Fibroblast of skin of abdomen (primary cell): ENCODE results near the gene SORCS2.

Source experiments
- DNase-seq: peaks from one replicate; pipeline ENCODE4 v3.0.0-alpha.2; 2013

SORCS2 gene

DNA sequence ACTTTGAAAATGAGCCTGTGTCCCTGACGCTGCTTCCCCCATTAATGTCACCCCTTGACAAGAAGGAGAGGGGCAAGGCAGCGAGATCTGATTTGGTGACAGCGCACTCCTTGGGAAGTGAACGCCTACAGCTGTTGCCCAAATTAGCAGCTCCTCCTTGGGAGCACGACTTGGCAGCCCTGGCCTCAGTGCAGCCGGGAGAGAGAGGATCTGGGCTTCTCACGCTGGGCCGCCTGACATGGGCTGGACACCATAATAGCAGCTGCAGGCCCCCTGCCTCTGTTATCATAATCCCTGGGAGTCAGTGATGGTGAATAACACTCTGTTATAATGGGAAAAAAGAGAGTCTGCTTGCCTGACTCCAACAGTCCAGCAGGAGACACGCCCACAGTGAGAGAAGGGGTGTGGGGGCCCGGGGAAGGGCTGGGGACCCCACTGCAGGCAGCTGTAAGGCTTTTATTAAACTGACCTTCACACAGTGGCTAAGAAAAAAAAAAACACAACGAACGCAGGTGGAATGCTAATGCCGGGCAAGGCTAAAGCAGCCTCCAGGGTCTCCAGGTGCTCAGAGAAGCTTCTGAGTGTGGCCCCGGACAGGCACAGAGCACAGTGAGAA lies 169.1 kb downstream of the SORCS2 start:
- DNase-seq: no peak

DNA sequence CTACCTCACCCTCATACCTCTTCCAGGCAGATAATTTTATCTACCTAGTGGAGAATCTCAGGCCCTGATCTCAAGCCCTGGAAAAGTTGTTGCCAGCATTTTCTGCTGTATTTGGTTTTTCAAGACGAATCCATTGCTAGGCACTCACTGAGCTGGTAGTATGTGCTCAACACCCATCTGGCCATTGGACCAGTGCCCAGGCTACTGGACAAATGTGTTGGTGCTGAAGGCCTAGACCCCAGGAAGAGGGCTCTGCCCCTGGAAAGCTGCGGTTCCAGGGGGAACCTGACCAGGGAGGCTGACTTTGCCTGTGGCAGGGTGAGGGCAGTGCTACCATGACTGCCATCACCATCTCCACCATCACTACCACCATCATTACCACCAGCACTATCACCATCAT lies 170.0 kb downstream of the SORCS2 start:
- no peak for DNase-seq

DNA sequence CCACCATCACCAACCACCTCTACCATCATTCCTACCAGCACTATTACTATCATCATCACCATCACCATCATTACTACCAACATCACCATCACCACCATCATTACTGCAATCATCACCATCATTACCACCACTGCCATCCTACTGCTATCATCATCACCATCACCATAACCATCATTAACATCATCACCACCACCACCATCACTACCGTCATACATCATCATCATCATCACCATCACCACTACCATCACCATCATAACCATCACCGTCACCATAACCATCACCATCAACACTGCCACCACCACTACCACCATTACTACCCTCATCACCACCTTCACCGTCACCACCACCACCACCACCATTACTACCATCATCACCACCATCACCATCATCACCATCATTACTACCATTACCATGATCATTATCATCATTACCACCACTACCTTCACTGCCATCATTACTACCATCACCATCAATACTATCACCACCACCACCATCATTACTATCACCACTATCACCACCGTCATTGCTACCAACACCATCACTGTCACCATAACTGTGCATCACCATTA lies 170.6 kb downstream of the SORCS2 start:
- no peak for DNase-seq

GRCh38 chr4:7364979-7365378 lies 172.6 kb downstream of the SORCS2 start:
- DNase-seq: no peak

DNA sequence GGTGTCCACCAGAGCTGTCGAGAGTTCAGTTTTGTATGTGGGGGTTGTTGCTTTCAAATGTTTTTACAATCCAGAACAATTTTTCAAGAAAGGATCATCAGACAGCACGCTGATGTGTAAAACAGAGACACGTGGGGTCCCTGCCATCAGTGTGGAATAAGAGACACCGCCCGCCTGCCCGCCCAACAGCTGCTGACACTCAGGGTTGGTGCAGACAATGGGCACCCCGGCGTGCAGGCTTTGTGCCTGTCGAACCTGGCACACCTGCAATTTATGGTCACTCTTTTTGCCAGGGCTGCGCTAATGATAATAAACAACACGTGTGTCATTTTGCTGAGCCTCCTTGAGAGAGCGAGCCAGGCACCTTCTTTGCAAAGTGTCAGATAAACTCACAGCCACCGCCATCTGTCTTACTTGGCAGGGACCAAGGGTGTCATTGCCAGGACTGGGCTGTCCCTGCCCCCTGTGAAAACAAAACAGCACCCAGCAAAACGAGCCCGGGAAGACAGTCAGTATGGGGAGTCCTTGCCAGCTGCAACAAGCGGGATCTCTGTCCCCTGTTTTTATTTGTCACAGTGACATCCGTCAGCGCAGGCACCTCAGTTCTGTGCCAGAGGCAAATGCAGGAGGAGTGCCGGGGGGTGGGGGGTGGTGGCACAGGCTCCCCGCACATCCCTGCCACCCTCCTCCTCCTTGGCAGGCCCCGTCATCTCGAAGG lies 173.3 kb downstream of the SORCS2 start:
- DNase-seq: no peak

DNA sequence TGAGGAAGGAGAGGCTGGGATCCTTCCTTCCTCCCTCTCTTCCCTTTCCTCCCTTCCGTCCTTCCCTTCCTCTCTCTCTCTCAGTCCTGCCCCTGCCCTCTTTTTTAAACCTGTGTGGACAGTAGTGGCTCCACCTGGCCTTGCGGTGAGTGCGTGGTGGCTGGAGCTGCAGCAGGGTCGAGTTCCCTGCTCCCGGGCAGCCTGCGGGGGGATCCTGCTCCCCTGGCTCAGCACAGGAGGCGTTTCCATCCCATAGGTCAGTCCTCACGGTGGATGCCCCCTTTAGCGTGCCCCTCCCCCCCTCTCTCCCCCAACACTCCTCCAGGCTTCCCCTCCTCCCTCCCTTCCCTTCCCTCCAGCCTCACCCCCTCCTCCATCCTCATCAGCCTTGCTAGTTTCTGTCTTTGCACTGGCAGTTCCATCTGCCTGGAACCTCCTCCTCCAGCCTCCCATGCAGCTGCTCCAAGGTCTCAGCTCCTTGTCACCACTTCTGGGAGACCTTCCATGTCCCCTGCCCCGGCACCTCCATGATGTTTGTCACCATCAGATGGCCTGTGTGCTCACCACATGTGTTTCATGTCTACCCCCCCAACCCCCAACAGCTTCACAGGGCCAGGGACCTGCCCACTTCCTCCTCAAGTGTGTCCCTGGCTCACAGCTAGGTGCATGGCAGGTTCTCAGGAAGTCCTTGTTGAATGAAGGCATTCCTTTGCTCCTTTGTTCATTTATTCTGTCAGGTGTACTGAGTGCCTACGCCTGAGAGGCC lies 174.0 kb downstream of the SORCS2 start:
- no peak for DNase-seq

DNA sequence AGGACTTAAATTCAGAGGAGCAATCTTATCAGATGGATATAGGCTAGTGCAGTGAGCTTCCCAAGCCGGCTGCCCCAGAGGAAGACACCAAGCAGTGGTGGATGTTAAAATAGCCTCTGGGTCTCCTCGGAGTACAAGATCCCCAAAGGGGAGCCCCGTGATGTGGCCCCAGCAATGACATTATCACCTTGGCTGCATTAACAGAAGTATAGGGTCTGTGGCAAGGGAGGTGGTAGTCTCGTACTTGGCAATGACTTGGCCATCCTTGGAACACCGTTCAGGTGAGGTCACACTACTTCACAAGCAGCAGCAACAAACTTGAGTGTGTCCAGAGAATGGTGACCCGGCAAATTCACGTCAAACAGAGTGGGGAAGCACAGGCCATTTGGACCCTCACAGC lies 174.6 kb downstream of the SORCS2 start:
- DNase-seq: no peak

- DNase-seq: no peak
Observed at GRCh38 chr4:7367406-7367805, 175.1 kb downstream of the SORCS2 start.

- DNase-seq: no peak
Observed at GRCh38 chr4:7367864-7368277, 175.5 kb downstream of the SORCS2 start.

GRCh38 chr4:7368296-7368695 lies 176.0 kb downstream of the SORCS2 start:
- no peak for DNase-seq

DNA sequence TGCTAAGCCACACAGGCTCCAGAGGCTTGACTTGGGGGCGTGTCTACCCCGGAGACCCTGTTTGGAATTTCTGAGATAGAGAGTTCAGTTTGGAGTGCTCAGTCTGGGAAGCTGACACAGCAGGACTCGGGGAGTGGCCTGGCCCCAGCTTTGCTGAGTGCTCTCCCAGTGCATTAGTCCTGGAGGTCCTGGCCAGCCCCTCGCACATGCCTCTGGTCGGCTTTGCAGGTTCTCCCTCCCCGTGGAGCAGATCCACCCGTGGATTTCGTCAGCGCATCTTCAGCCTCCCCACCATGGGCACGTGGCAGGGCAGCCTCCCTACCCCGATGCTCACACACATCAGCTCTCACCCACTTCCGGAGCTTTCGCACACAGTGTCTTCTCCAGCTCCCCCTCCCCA lies 177.2 kb downstream of the SORCS2 start:
- no peak for DNase-seq

GRCh38 chr4:7370038-7370437 lies 177.7 kb downstream of the SORCS2 start:
- DNase-seq: no peak

- peak; percentile 68 for DNase-seq
Observed at GRCh38 chr4:7371210-7371941, 179.0 kb downstream of the SORCS2 start.

DNA sequence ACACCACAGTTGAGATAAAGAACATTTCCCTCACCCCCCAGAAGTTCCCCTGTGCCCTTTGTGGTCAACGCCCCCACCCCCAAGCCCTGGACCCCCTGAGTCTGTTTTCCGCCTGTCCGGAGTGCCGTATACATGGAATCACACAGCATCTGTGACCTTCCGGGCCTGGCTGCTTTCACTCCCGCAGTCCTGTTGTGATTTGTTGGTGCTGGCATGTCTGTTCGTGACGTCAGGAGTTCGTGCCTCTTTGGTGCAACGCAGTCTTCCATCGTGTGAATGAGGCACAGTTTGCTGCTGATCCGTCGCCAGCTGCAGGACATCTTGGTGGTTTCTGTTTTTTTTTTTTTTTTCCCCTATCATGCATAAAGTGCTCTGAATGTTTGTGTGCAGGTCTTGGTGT lies 180.3 kb downstream of the SORCS2 start:
- DNase-seq: no peak

- DNase-seq: no peak
Observed at GRCh38 chr4:7374571-7374970, 182.2 kb downstream of the SORCS2 start.

DNA sequence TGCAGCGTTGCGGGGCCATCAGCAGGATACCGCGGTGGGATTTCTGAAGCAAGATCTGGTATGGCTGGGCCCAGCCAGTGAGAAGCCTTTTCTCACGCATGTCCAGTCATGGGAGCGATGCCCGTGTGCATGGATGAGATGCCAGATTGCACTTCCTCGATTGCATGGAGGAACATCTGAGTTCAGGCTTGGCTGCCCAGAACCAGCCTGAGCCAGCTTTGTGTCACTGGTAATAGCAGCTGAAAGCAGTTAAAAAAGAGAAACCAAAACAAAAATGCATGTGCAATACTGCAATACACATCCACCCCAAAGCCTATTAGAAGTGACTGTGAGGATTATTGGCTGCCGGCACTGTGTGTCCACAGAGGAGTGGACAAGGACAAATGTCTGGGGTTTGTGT lies 183.1 kb downstream of the SORCS2 start:
- no peak for DNase-seq

DNA sequence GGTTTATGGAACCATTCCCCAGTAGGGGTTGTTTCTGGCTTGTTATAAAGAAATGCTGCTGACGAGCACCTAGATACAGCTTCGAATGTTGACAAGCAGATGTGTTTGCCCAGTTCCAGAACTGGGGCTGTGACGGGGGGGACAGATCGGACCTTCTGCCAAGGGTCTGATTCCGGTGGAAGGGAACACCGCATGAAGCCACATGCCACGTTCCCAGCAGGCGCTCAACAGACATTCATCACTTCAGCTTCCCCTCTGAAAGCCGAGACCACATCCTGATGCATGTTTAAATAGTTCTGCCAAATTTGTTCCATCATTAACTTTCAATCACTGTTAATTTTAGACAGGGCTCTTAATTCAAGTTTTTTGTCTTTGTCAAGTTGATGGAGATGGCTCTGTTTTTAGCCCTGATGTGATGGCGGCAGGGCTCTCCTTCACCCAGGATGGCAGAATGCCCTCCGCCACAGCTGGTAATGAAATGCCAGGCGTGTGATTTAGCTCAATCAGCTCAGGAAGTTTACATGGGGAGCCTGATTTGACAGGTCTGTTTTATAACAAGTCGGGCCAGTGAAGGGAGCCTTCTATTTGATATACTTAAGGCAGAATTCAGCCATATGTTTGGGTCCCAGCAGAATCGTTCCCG lies 185.0 kb downstream of the SORCS2 start:
- peak; percentile 47 for DNase-seq

DNA sequence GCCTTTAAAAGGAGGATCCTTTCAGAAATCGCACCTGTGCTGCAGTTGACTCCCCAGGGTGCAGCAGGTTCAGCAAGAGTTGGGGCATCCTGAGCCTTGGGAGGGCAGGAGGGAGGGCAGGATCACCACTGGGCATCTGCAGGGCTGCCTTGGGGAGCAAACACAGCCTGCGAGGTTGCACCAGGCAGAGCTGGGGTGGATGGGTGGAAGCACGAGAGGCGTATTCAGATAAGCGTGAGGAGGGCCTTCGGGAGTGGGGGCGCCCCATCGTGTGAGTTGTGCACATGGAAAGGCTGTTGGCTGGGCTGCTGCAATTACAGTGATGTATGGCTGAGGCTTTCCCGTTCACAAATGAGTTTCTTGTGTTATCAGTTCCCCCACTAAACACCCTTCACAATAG lies 186.8 kb downstream of the SORCS2 start:
- DNase-seq: no peak

- no peak for DNase-seq
Observed at GRCh38 chr4:7379719-7380118, 187.4 kb downstream of the SORCS2 start.

GRCh38 chr4:7381221-7381889 lies 189.0 kb downstream of the SORCS2 start:
- DNase-seq: no peak

- DNase-seq: no peak
Observed at GRCh38 chr4:7381890-7382633, 189.7 kb downstream of the SORCS2 start.
